Measurements from ENCODE around the gene SP140L.

Gene SP140L

DNA sequence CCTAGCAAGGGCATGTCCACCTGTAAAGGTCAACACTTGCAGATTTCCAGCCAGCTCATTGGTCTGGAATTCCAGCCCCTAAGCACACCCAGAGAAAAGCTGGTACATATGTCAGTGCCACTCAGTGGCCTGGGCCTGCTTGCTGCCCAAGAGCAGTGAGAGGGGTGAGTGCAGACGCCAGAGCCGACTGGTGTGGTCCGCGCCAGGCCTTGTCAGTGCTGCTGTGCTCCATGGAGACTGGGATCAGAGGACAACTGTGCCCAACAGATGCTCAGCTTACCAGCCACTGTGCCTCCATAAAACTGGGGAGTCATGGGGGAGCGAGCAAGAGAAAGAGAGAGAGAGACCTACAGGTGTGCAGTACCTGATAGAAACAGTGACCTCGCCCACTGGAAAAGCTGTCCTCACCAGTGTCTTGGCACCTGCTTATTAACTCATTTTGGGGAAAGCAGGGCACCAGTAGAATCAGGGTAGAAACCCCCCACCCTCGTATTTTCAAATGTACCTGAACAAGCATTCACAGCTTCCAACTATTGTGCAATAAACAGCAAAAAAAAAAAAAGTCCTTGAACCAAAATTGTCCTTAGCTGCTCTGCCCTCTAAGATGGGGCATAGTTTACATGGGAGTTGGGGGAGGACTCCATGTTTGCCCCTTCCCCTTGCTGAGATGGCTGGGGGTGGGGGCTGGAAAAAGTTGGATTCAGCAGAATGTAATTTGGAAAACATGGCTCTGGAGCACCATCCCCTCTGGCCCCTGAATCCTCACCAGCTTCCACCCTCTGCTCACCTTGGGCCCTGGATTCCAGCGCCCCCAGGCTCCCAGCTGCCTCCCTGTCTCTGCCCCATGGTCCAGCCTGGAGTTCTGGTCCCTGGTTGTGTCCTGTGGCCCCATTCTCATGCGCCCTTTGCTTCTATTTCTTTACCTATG is 1.4 kb upstream of the SP140L start:
- no peak overlapping the region for H3K4me3 ChIP-seq (replicated peaks; ENCODE audit: low read depth, low read length)
- DNase-seq (ENCODE audit: extremely low read depth, low read depth), result no peak
- TF ChIP-seq, protein P1, sequence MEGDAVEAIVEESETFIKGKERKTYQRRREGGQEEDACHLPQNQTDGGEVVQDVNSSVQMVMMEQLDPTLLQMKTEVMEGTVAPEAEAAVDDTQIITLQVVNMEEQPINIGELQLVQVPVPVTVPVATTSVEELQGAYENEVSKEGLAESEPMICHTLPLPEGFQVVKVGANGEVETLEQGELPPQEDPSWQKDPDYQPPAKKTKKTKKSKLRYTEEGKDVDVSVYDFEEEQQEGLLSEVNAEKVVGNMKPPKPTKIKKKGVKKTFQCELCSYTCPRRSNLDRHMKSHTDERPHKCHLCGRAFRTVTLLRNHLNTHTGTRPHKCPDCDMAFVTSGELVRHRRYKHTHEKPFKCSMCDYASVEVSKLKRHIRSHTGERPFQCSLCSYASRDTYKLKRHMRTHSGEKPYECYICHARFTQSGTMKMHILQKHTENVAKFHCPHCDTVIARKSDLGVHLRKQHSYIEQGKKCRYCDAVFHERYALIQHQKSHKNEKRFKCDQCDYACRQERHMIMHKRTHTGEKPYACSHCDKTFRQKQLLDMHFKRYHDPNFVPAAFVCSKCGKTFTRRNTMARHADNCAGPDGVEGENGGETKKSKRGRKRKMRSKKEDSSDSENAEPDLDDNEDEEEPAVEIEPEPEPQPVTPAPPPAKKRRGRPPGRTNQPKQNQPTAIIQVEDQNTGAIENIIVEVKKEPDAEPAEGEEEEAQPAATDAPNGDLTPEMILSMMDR (IDR thresholded peaks at IDR 0.05; ENCODE audit: low read depth, low read length, missing control alignments), result no peak

- DNase-seq (ENCODE audit: extremely low read depth, low read depth), result no peak
- TF ChIP-seq, protein P1 (IDR thresholded peaks at IDR 0.05; ENCODE audit: low read depth, low read length, missing control alignments), result no peak
- H3K4me3 ChIP-seq (replicated peaks; ENCODE audit: low read depth, low read length), result peak overlapping the region; percentile 50
These were observed 593 bp downstream of the SP140L start for GRCh38 chr2:230327418-230328154.

- DNase-seq (ENCODE audit: extremely low read depth, low read depth), result no peak
- TF ChIP-seq, protein P1 (IDR thresholded peaks at IDR 0.05; ENCODE audit: low read depth, low read length, missing control alignments), result no peak
- peak overlapping the region; percentile 50 for H3K4me3 ChIP-seq (replicated peaks; ENCODE audit: low read depth, low read length)
These were observed 1.1 kb downstream of the SP140L start for GRCh38 chr2:230328155-230328458.

GRCh38 chr2:230329946-230330605 is 3.1 kb downstream of the SP140L start:
- no peak for DNase-seq (ENCODE audit: extremely low read depth, low read depth)
- TF ChIP-seq, protein P1 (IDR thresholded peaks at IDR 0.05; ENCODE audit: low read depth, low read length, missing control alignments), result no peak
- H3K4me3 ChIP-seq (replicated peaks; ENCODE audit: low read depth, low read length), result no peak overlapping the region

GRCh38 chr2:230330725-230331124 is 3.7 kb downstream of the SP140L start:
- no peak for DNase-seq (ENCODE audit: extremely low read depth, low read depth)
- TF ChIP-seq, protein P1 (IDR thresholded peaks at IDR 0.05; ENCODE audit: low read depth, low read length, missing control alignments), result no peak
- H3K4me3 ChIP-seq (replicated peaks; ENCODE audit: low read depth, low read length), result no peak overlapping the region

- TF ChIP-seq, protein P1 (IDR thresholded peaks at IDR 0.05; ENCODE audit: low read depth, low read length, missing control alignments), result no peak
- no peak for DNase-seq (ENCODE audit: extremely low read depth, low read depth)
- H3K4me3 ChIP-seq (replicated peaks; ENCODE audit: low read depth, low read length), result no peak overlapping the region
These were observed 8.5 kb downstream of the SP140L start for GRCh38 chr2:230335461-230335863.
